GM19372 (cell line): ENCODE results near the gene TEX9.

Source experiments
- ATAC-seq: cut with Tn5 transposase; IDR thresholded peaks from one replicate; pipeline ENCODE4 v1.9.1; 2021; ENCODE audit warnings: mild to moderate bottlenecking, low read depth, moderate library complexity; ENCODE audit not compliant: unreplicated experiment

TEX9 gene

DNA sequence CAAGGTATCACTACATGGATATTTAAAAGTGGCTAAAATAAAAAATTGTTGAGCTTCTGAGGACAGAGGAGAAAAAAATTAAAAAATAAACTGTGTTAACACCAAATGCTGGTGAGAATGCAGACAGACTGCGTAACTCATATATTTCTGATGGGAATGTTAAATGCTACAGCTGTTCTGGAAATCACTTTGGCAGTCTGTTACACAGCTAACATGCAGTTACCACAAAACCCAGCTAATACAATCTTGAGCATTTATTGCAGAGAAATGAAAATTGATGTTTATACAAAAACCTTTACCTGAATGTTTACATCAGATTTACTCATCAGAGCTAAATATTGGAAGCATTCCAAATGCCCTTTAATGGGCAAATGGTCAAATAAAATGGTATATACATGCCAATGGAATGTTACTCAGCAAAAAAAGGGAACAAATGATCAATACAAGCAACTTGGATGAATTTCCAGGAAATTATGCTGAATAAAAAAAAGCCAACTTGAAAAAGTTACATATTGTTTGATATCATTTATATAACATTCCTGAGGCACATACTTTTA is 75.1 kb downstream of the TEX9 start:
- ATAC-seq, result no peak

DNA sequence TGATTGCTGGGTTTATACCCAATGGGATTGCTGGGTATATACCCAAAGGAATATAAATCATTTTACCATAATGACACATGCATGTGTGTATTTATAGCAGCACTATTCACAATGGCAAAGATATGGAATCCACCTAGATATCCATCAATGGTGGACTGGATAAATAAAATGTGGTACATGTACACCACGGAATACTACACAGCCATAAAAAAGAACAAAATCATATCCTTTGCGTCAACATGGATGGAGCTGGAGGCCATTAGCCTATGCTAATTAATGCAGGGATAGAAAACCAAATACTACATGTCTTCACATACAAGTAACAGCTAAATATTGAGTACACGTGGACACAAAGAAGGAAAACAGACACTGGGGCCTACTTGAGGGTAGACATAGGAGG is 77.1 kb downstream of the TEX9 start:
- no peak for ATAC-seq

DNA sequence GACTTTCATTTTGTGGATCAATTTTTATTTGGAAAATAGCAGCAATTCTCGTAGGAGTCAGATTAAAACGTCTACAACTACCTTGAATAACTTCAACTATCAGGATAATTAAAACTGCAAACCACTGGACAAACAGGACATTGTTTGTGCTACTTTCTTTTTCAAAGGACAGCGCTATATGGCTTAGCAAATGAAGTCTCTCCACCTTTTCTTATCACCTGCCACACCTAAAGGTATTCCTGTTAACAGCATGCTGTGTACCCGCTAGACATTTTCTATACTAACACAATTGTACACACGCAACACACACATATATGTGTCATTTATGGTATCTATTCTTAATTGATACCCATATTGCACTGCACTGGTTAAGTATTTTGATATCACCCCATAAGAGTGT is 80.5 kb downstream of the TEX9 start:
- ATAC-seq, result no peak

DNA sequence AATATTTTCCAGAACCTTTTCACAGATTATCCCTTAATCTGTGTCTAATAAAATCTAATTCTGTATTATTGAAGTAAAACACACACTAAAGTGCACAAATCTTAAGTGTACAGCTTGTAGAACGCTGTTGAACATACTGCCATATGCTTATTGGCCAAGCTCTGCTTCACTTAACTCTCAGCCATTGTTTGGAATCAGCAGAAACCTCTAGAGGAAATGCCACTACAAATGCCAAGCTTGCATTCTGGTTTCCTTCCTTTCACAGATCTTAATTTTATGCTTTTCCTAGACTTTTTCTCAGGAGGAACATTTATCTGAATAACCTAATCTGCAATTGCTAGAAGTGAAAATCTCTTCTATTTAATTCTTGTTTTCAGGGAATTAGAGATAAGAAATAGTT is 89.6 kb downstream of the TEX9 start:
- no peak for ATAC-seq

DNA sequence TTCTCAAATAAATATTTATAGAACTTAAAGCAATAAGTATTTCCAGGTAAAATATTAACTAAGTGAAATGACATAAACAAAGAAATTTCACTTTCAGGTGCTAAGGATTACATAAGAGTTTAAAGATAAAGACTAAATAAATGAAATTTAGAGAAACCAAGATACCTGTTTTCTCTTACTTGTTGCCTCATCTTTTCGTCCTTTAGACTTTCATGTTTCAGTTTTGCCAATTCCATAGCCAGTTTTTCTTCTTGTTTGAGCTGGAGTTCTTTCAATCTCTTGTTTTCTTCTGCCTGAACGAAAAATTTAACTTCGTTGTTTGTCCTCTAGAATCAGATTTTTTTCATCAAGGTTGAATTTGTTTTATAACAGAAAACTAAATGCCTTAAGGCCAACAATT is 91.0 kb downstream of the TEX9 start:
- ATAC-seq, result no peak

DNA sequence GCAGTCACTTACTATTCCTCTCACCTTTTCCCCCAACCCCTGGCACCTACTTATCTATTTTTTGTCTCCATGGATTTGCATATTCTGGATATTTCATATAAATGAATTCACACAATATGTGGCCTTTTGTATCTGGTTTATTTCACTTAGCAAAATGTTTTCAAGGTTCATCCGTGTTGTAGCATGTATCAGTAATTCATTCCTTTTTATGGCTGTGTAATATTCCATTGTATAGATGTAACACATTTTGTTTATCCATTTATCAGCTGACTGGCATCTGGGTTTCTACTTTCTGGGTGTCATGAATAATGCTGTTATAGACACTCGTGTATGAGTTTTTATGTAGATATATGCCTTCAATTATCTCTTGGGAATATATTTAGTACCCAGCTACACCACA is 93.9 kb downstream of the TEX9 start:
- ATAC-seq, result no peak

DNA sequence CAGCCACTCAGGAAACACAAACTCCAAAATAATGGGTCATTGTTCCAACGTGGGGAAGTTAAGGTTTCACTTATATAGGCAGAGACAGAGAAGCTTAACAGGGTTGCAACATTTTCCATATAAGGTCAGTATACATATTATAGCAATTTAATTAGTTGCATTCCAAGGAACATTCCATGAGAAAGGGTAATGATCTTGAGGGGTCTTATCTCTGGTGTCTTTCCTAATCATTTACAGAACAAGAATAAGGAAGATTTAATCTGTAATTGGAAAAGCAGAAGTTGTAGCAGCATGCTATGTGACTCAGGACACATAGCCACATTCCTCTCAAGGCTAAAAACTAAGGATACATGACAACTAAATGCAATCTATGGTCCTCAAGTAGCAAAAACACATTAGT is 94.8 kb downstream of the TEX9 start:
- ATAC-seq, result no peak

DNA sequence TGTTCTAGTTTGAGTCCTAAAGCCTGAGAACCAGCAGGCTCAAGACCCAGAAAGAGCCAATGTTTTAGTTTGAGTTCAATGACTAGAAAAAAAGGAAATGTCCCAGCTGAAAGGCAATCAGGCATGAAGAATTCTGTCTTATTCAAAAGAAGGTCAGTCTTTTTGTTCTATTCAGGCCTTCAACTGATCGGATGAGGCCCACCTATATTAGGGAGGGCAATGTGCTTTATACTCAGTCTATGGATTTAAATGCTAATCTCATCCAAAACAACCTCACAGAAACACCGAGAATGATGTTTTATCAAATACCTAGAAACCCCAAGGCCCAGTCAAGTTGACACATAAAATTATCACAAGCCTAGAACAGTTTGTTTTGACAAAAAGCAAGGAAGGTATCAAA is 95.7 kb downstream of the TEX9 start:
- no peak for ATAC-seq

DNA sequence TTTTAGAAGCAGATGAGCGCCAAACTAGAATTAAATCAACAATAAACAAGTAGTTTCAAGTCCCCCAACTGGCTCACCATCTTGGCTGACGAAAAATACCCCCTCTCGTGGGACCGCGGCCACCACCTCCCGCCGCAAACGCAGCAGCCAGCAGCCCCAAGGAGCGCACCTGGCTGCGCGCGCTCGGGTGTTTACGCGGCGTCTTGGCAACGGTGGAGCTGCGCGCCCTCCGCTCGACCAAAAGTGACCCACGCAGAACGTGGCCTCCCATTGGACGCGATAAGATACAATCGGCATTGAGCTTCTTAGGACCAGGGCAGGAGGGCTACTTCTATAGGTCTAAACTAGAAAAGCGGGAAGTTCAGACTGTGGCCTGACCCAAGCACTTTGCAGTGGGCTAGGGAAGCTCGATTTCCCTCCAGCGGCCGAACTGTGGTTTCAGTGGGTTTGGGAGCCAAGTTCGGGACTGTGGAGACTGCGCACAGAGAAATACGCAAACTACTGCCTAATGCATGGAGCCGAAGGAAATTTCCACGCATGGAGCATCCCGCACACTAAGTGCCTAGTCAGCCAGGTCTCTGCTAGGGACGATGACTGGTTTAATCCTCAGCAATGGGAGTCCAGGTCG is 99.8 kb downstream of the TEX9 start, which contains the start of gene MNS1:
TSS of gene MNS1 (minus strand) at position 245 of the 628 bp plus-strand sequence. CDS start at position 80, 165 bp downstream.
- ATAC-seq, result peak; percentile 99

DNA sequence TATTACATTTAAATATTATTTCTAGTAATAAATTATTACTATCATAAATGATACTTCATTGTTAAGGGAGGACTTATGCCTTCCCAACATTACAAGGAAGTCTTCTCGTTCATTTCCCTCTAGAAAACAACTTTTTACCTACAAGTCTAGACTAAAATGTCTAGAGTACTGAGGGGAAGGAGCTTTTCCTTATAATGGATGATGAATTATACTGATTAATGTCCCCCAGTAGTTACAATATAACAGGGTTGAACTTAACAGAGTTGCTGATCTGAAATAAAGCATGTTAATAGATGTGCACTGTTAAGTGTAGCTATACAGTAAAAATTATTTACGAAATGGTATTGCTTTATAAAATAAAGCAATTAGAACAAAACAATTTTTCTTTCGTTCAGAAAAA is 102.4 kb downstream of the TEX9 start:
- ATAC-seq, result no peak

DNA sequence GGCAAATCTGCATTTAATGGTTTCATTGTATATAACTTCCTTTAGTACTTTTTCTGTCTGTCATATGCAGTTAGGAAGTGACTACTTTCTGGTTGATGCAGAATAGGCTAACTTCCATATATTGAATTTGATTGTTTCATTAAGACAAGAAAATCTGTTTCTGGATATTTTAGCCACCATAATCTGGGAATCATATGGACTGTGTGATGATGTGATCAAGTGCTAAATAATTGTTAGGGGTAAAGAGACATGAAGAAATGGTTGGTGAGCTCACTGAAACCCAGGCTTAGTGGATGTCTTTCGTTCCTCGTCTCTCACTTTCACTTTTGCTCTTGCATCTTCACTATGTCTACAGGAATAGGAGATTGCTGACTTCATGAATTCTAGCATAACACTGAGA is 103.2 kb downstream of the TEX9 start:
- ATAC-seq, result no peak

DNA sequence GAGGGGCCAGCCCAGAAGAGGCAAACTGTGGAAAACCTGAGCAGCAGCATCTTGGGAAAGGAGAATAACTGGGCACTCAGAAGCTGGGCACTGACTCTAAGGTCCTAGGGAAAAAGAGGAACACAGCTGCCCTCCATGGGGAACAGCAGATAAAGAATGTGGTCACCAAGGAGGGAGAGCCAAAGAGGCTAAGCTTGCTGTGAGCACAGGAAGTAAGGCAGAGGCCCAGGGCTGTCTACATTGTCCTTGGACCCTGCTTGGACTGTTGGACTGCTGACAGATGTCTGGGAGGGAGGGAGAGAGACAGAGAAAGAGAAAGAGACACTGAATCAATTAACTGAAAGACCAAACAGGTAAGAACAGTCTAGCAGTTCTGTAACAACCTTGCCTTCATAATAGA is 104.3 kb downstream of the TEX9 start:
- ATAC-seq, result no peak

DNA sequence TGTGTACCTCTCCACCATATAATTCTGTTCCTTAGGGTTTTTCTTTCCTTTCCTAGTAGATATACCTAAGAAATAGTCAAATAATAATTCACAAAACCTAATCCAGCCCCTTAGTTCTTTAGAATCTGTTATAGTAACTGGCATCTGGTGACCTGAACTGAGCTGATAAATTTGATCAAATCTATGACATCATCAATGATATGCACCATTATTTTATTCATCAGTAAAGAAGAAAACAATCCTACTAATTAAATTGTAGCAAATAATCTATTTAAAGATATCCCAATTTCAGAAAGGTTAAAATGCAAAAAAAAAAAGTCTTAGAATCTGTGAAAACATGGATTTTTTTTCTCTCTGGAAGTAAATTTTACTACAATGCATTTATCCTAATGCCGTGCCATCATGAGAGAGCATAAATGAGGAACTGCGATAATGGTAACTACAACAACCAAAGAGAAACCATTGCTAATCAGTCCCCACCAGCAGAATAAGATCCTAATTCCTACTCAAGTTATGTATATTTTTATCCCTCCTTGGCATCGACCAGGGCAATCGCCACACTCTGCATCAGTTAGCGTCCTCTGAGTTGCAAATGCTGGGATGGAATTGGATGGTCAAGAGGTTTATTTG is 106.3 kb downstream of the TEX9 start:
- no peak for ATAC-seq

DNA sequence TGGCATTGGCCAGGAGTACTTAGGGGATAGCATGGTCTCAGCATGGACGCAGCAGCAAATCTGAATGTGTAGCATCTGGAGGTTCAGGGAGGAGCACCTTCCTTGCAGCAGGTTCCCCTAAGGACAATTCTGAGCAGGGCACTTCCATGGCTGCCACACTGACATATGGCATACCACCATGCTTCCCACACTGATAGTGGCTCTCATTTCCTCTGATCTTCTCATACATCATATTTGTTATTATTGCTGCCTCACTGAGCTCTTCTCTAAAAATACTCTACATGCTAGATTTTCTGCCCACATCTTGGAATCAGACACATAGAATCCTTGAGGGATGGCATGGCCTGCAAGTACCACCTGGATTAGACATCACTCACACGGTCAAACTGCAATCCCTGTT is 107.1 kb downstream of the TEX9 start:
- no peak for ATAC-seq

DNA sequence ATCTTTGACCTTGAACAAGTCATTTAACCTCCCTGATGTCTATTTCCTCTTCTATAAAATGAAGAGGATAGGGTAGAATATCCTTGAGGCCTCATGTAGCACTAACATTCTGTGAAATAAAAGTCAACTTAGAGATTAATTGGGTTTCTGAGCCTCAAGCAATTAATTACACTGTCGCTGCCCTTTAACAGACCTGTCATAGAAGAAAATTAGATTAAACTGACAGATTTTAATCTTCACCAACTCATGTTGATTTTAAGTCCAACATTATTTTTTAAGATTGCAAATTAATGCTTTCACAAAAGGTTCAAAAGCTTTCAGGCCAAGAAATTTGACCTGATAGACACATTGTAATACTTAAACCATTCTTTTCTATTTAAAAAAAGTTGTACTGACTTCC is 107.8 kb downstream of the TEX9 start:
- ATAC-seq, result no peak

DNA sequence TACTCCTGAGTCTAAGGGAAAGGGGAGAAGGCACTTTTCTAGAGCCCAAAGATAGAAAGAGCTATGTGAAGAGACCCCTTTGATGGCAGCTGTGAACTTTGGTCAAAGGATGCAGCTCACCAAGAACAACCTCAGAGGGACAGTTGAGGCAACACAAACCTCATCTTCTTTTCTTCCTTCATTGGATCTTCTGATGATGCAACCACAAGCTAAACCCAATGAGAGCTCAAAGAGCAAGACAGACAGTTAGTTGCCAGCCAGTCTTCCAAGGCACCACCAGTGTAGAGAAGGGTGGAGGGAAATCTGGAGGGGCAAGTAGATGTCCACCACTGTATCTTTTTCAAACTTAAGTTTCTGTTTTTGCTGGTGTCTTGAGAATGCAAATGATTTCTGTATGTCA is 110.1 kb downstream of the TEX9 start:
- no peak for ATAC-seq
